Psoas muscle (tissue), 8 donors: ENCODE measurements around the gene IL12B. TPM values are rescaled to one million over a fixed set of nuclear protein-coding genes. Genes with fewer than 3 reads are reported as not detected.
A peak's percentile ranks its signal among the peaks of the same experiment; 100 is the strongest.
"Not testable (repeated sequence)": the region's sequence is repeated elsewhere in the genome, so short reads cannot be mapped to it uniquely, and the experiment has no call there.

Source experiments
- ATAC-seq, 4 donors: fragments of 200-7000 bp; cut with Tn5 transposase; one replicate each; pipeline ENCODE4 v1.9.1; 2020; ENCODE audit warnings: moderate library complexity in 3 of 4, mild to moderate bottlenecking in 2 of 4
- DNase-seq, 2 donors: peaks; one replicate each; pipeline ENCODE4 v3.0.0-alpha.2; 2020
- H3K27ac ChIP-seq: fragments of 200-600 bp; one replicate; pipeline ENCODE4 v1.8.0; 2022
- H3K27me3 ChIP-seq, 3 donors: fragments of 200-600 bp in 1 of 3; one replicate each; pipeline versions ENCODE4 v1.6.1 to v1.8.0; 2013 to 2022; ENCODE audit warnings: low read length in 2 of 3, mild to moderate bottlenecking in 2 of 3, moderate library complexity in 1 of 3; ENCODE audit not compliant: insufficient read depth in 3 of 3
- H3K36me3 ChIP-seq, 2 donors: fragments of 200-600 bp in 1 of 2; one replicate each; pipeline versions ENCODE4 v1.6.1 to v1.8.0; 2013 to 2022; ENCODE audit warnings: low read depth in 1 of 2, mild to moderate bottlenecking in 1 of 2, moderate library complexity in 1 of 2; ENCODE audit not compliant: insufficient read depth in 1 of 2
- H3K4me1 ChIP-seq: fragments of 200-600 bp; one replicate; pipeline ENCODE4 v1.8.0; 2022
- H3K4me3 ChIP-seq: fragments of 200-600 bp; one replicate; pipeline ENCODE4 v1.8.0; 2022; ENCODE audit warnings: mild to moderate bottlenecking
- H3K9me3 ChIP-seq: fragments of 200-600 bp; one replicate; pipeline ENCODE4 v1.8.0; 2022
- WGBS, 3 donors: extraction: QIAGEN DNeasy Blood & Tissue Kit; methylation state at CpG; one replicate each; pipeline versions ENCODE4 v1.1.6 to v1.1.7; 2013; 5-methylcytosine and 5-hydroxymethylcytosine counted together
- intact Hi-C, 2 donors: fragments of 100-400 bp; cut with DNase I; formaldehyde crosslinking; loops; one replicate each; pipeline versions ENCODE4 v1.11.0 to v1.14.2; 2022
- long read RNA-seq, 2 donors: library from polyadenylated mRNA; unstranded; transcript quantifications; one replicate each; pipeline ENCODE4 v2.0.0, GENCODE V29; 2021
- polyA plus RNA-seq, 3 donors: library from polyadenylated mRNA; stranded (reverse); fragments of 200-250 nt; gene quantifications; one replicate each; pipeline ENCODE4 v1.2.3, GENCODE V29; 2013
- total RNA-seq, 4 donors: library from RNA; stranded (reverse); fragmentation: NEBNext Ultra II Directional in 2 of 4; extraction: Animal tissue kit (Norgen Biotek cat#: 25700) in 2 of 4; gene quantifications; one replicate each; pipeline versions ENCODE4 v1.2.1 to v1.2.4, GENCODE V29; 2021 to 2023
- TF ChIP-seq, protein P1 (sequence below): fragments of 200-600 bp; IDR thresholded peaks from one replicate; pipeline ENCODE4 v1.8.0; 2022; ENCODE audit warnings: antibody characterized with exemption
- donor health status: healthy with polysubstance abuse.
- donor health status: DM: no; HTN: no; CAD: no; lungs with moderate emphysema.
- donor health status: Bipolar disorder and iron deficiency.
- donor health status: healthy.
- donor health status: DM: yes; HTN: yes; CAD: no.
- donor health status: DM: no; HTN: no; CAD: no.
- donor health status: DM: no; HTN: no; CAD: no.
- donor health status: DM: yes; HTN: yes; CAD: no.

The IL12B gene
- total RNA-seq (not detected), polyA plus RNA-seq (not detected)
- long read RNA-seq, donor 1, result 0 reads
- long read RNA-seq, donor 2, result 0 reads

DNA sequence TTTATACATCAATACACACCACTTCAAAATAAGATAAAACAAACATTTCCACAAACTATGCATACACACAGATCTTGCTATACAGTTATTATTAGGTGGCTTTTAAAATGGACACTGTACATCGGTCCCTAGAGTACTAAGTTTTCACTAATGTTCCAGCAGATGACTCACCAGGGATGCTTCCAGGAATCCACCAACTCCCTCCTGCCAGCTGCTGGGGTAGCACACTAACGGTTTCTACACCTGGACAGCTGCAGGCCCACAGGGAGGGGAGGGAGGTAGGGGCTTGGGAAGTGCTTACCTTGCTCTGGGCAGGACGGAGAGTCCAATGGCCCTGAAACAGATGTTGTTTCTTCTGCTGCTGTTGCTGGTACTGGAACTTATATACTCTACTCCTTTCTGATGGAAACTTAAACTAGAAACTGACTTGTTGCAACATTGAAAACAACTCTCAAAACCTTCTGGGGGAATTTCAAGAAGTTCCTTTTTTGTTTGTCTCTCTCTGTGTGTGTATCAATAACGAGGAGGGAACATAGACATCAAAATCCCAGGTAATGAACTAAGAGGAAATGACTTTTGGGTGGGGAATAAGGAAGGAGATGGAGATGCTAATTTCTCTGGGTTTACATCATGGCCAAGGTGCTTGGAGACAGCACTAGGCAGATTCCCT lies at the start of gene IL12B:
TSS of gene IL12B (minus strand) at position 357 of the 670 bp plus-strand sequence. CDS start 3,705 bp downstream, outside the sequence.
- Histone ChIP-seq H3K4me1 (no peaks in the 10 kb centered on the region), H3K9me3 (no peaks in the 10 kb centered on the region), H3K4me3 (peak within 1 kb of the TSS; percentile 54), H3K36me3 (no peaks in the 10 kb centered on the region), H3K27ac (no peak within 1 kb of the TSS), H3K27me3 (peaks cover 0 to 46% (median 12%) of the 10 kb centered on the region in 3 donors)
- WGBS, 3 donors, result 34 to 35% (median 34%) methylated on average over 4 of the region's 4 CpGs
- intact Hi-C loops, result no loop called here
- TF ChIP-seq, protein P1, sequence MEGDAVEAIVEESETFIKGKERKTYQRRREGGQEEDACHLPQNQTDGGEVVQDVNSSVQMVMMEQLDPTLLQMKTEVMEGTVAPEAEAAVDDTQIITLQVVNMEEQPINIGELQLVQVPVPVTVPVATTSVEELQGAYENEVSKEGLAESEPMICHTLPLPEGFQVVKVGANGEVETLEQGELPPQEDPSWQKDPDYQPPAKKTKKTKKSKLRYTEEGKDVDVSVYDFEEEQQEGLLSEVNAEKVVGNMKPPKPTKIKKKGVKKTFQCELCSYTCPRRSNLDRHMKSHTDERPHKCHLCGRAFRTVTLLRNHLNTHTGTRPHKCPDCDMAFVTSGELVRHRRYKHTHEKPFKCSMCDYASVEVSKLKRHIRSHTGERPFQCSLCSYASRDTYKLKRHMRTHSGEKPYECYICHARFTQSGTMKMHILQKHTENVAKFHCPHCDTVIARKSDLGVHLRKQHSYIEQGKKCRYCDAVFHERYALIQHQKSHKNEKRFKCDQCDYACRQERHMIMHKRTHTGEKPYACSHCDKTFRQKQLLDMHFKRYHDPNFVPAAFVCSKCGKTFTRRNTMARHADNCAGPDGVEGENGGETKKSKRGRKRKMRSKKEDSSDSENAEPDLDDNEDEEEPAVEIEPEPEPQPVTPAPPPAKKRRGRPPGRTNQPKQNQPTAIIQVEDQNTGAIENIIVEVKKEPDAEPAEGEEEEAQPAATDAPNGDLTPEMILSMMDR, result no peak
- ATAC-seq (no peak), DNase-seq (no peak)

DNA sequence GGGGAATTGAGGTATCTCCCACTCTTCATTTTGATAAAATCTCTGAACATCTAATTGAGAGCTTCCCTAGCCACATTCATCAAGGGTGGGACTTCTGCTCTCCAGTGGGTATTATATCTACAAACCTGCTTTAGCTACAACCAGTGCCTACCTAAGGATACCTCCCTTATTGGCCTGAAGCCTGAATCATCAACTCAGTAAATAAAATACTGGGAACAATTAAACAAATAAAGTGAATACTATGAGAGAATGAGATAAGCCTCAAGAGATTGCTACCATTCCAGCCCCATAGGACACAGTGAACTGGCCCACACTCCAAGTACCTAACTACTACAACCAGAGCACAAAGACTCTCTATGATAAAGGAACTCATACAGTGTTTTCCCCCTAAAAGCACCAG lies 47.4 kb upstream of the IL12B start:
- Histone ChIP-seq H3K27me3 (no peaks in the 10 kb centered on the region), H3K36me3 (no peaks in the 10 kb centered on the region), H3K27ac (no peak overlapping the region), H3K9me3 (peaks cover 9% of the 10 kb centered on the region), H3K4me3 (no peak overlapping the region), H3K4me1 (no peaks in the 10 kb centered on the region)
- no peak for DNase-seq
- intact Hi-C loops, result no loop called here
- no peak for ATAC-seq
- TF ChIP-seq, protein P1, result no peak

DNA sequence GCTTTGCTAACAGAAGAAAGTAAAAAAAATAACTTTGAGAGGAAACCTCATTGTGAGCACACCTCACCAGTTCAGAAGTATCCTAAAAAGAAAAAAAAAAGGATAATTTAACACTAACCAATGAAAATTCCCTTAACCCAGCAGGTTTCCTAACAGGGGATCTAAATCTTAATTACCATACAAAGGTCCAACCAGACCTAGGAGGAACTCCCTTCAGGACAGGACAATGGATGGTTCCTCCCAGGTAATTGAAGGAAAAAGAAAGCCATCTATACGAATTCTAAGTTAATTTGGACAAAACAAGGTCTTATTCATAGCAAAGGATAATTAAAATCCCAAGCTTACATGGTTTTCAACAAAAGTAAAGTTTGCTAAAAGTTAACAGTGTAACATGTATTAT lies 37.6 kb upstream of the IL12B start:
- 41 to 65% (median 44%) methylated on average over 1 of the region's 1 CpG for WGBS, 3 donors
- H3K27ac ChIP-seq, H3K27me3 ChIP-seq, H3K36me3 ChIP-seq, ATAC-seq, intact Hi-C loops, H3K9me3 ChIP-seq, DNase-seq, H3K4me1 ChIP-seq, H3K4me3 ChIP-seq: not testable (repeated sequence)

DNA sequence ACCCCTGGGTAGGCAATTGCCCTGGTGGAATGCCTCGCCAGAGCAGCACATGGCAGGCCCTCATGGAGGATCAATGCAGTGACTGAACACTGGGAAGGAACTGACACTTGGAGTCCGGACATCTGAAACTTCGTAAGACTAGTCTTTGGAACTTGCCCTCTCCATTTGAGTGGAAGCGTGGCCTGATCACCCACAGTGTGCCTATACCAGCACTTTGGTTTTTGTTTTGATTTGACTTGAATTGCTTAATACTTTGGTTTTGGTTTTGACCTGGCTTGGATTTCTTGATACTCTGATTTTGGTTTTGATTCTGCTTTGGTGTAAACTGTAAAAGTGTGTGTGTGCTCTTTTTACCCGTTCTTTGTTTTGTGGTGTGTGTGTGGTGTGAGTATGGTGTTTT lies 36.5 kb upstream of the IL12B start:
- intact Hi-C loops, result not testable (repeated sequence)
- 85 to 95% (median 92%) methylated on average over 5 of the region's 5 CpGs for WGBS, 3 donors

DNA sequence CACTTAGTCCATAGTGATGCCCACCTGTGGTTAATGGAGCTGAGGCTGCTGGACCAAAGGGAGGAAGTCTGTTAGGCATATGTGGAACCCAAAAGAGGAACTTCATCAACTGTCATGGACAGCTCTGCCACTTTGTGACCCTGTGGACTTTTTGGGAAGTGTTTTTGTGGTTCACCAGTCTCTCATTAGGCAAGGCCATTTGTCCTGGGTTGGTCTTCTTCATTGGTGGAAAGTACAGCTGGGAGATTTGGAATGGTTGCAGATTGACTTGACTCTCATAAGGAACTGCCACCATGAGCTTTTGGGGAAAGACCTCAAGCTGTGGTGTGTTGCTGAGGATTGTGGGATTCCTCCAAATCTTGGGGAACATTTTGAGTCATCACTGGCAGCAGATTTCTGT lies 31.9 kb upstream of the IL12B start:
- H3K36me3 ChIP-seq, result no peaks in the 10 kb centered on the region
- H3K9me3 ChIP-seq, result no peaks in the 10 kb centered on the region
- H3K27ac ChIP-seq, result no peak overlapping the region
- DNase-seq (no peak), ATAC-seq (no peak)
- H3K4me1 ChIP-seq, result no peaks in the 10 kb centered on the region
- H3K4me3 ChIP-seq, result no peak overlapping the region
- H3K27me3 ChIP-seq, result no peaks in the 10 kb centered on the region
- TF ChIP-seq, protein P1, result no peak
- intact Hi-C loops, result no loop called here

More for the DNA sequence above, 36.5 kb upstream of the IL12B start:
- H3K4me3 ChIP-seq, H3K27me3 ChIP-seq, H3K36me3 ChIP-seq, H3K27ac ChIP-seq, H3K9me3 ChIP-seq, DNase-seq, ATAC-seq, H3K4me1 ChIP-seq: not testable (repeated sequence)

DNA sequence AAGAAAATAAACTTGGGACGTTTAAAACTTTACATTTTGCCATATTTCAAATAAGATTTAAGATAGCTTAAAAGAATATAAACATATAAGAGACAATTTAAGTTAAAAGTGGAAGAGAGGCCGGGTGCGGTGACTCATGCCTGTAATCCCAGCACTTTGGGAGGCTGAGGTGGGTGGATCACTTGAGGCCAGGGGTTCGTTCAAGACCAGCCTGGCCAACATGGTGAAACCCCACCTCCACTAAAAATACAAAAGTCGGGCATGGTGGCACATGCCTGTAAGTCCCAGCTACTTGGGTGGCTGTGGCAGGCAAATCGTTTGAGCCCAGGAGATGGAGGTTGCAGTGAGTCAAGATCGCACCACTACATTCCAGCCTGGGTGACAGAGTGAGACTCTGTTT lies 29.6 kb upstream of the IL12B start:
- H3K4me1 ChIP-seq, intact Hi-C loops, DNase-seq, H3K9me3 ChIP-seq, H3K27ac ChIP-seq, H3K27me3 ChIP-seq, ATAC-seq, H3K4me3 ChIP-seq, H3K36me3 ChIP-seq: not testable (repeated sequence)
- 74 to 77% (median 75%) methylated on average over 7 of the region's 7 CpGs for WGBS, 3 donors
